HEK293 (cell line): Measurements from ENCODE around the gene KCP.

Source experiments
- CTCF ChIA-PET: fragments of 350-600 bp; formaldehyde crosslinking; extraction: SDS; loops from one replicate; lab custom pipeline; 2021; ENCODE audit warnings: antibody characterized with exemption; lab: Yijun Ruan, JAX
- POLR2A ChIA-PET: fragments of 300-600 bp; formaldehyde crosslinking; extraction: SDS; loops from one replicate; lab custom pipeline; 2020; ENCODE audit warnings: antibody characterized with exemption, inconsistent platforms; lab: Yijun Ruan, JAX
- H3K27ac ChIP-seq: fragments of 200-500 bp; sonication (Bioruptor generic); 2 replicates; pipeline ENCODE4 v1.5.1; 2014; ENCODE audit warnings: low read depth, low read length, control low read depth, inconsistent platforms; ENCODE audit errors: extremely low read depth
- H3K36me3 ChIP-seq, 2 experiments: fragments of 200-500 bp in 1 of 2; sonication (Bioruptor generic) in 1 of 2; 1 replicate in 1 of 2; 2 replicates in 1 of 2; pipeline ENCODE4 v1.5.1; 2014 to 2017; ENCODE audit warnings: inconsistent platforms in 2 of 2, low read length in 2 of 2; ENCODE audit not compliant: control insufficient read depth in 2 of 2, insufficient read depth in 1 of 2
- H3K4me1 ChIP-seq: fragments of 200-500 bp; sonication (Bioruptor generic); 2 replicates; pipeline ENCODE4 v1.5.1; 2014; ENCODE audit warnings: mild to moderate bottlenecking, low read length, inconsistent platforms; ENCODE audit not compliant: control insufficient read depth, insufficient read depth
- H3K4me3 ChIP-seq: 2 replicates; pipeline ENCODE4 v1.5.1; 2011; ENCODE audit warnings: low read depth, mild to moderate bottlenecking, control low read depth, low read length, moderate library complexity
- H3K9me3 ChIP-seq: fragments of 200-500 bp; sonication (Bioruptor generic); 2 replicates; pipeline ENCODE4 v1.5.1; 2014; ENCODE audit warnings: low read depth, low read length, inconsistent platforms; ENCODE audit not compliant: control insufficient read depth, insufficient read depth
- EGR2 ChIP-seq: fragments of 450-650 bp; formaldehyde crosslinking; IDR thresholded peaks from 2 replicates; pipeline ENCODE4 v1.5.1; 2016; ENCODE audit warnings: low read depth, missing biosample characterization, missing genetic modification characterization
- GLIS2 ChIP-seq: fragments of 450-650 bp; formaldehyde crosslinking; IDR thresholded peaks from 2 replicates; pipeline ENCODE4 v1.5.1; 2016; ENCODE audit warnings: missing biosample characterization, missing genetic modification characterization
- KLF7 ChIP-seq: fragments of 450-650 bp; formaldehyde crosslinking; IDR thresholded peaks from 2 replicates; pipeline ENCODE4 v1.5.1; 2016; ENCODE audit warnings: missing biosample characterization, missing genetic modification characterization, borderline replicate concordance
- KLF9 ChIP-seq: fragments of 450-650 bp; formaldehyde crosslinking; IDR thresholded peaks from 2 replicates; pipeline ENCODE4 v1.5.1; 2016; ENCODE audit warnings: missing biosample characterization, missing genetic modification characterization, low read depth
- ZNF280D ChIP-seq: fragments of 450-650 bp; formaldehyde crosslinking; IDR thresholded peaks from 2 replicates; pipeline ENCODE4 v1.5.1; 2016; ENCODE audit warnings: missing biosample characterization, missing genetic modification characterization
- ZNF324 ChIP-seq: fragments of 450-650 bp; formaldehyde crosslinking; IDR thresholded peaks from 2 replicates; pipeline ENCODE4 v1.5.1; 2016; ENCODE audit warnings: missing biosample characterization, missing genetic modification characterization
- ZNF341 ChIP-seq: fragments of 450-650 bp; formaldehyde crosslinking; IDR thresholded peaks from 2 replicates; pipeline ENCODE4; 2016; ENCODE audit warnings: low read depth, missing biosample characterization, missing genetic modification characterization
- ZNF362 ChIP-seq: fragments of 450-650 bp; formaldehyde crosslinking; IDR thresholded peaks from 2 replicates; pipeline ENCODE4 v1.5.1; 2016; ENCODE audit warnings: missing biosample characterization, missing genetic modification characterization
- ZNF366 ChIP-seq: fragments of 450-650 bp; formaldehyde crosslinking; conservative IDR thresholded peaks from 2 replicates; pipeline ENCODE4 v1.5.1; 2016; ENCODE audit warnings: missing biosample characterization, missing genetic modification characterization
- ZNF658 ChIP-seq: fragments of 450-650 bp; formaldehyde crosslinking; IDR thresholded peaks from 2 replicates; pipeline ENCODE4; 2016; ENCODE audit warnings: missing biosample characterization, missing genetic modification characterization
- ZNF792 ChIP-seq: fragments of 450-650 bp; formaldehyde crosslinking; IDR thresholded peaks from 2 replicates; pipeline ENCODE4 v1.5.1; 2016; ENCODE audit warnings: missing biosample characterization, missing genetic modification characterization
- ZXDB ChIP-seq: fragments of 450-650 bp; formaldehyde crosslinking; IDR thresholded peaks from 2 replicates; pipeline ENCODE4 v1.5.1; 2016; ENCODE audit warnings: missing biosample characterization, missing genetic modification characterization
- TF ChIP-seq, protein P1 (sequence below): fragments of 450-650 bp; formaldehyde crosslinking; IDR thresholded peaks from 2 replicates; pipeline ENCODE4 v1.5.1; 2016; ENCODE audit warnings: missing biosample characterization, missing genetic modification characterization
- TF ChIP-seq, protein P2 (sequence below): IDR thresholded peaks from 2 replicates; pipeline ENCODE4 v1.6.1; 2011; ENCODE audit warnings: mild to moderate bottlenecking, low read depth, low read length, borderline replicate concordance

The KCP gene

DNA sequence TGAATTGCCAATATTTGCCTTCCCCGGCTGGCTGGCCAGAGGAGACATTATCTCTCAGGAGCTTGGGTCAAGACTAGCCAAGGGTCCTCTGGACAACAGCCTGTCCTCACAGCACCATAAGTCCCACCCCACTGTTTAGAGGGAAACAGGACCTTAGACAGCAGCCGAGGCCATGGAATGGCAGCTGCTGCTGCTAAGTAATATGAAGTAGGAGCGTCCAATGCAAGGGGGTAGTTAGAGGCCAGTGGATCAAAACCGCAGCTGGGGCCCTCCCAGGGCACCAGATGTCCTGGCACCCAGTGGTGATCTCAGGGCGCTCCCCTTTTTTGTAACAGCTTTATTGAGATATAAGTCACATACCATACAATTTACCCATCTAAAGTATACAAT is 12.9 kb upstream of the KCP start:
- no peak overlapping the region for H3K4me3 ChIP-seq
- POLR2A ChIA-PET = interaction anchor here (0.6 kb wide), 1 partner anchor 262 kb away, joined by 4 read pairs; no protein-coding TSS in a partner anchor
- TF ChIP-seq ZNF280D (no peak), EGR2 (tag by site-specific recombination) (no peak), ZNF366 (tag by site-specific recombination) (no peak), GLIS2 (tag by site-specific recombination) (no peak)
- TF ChIP-seq, protein P1, sequence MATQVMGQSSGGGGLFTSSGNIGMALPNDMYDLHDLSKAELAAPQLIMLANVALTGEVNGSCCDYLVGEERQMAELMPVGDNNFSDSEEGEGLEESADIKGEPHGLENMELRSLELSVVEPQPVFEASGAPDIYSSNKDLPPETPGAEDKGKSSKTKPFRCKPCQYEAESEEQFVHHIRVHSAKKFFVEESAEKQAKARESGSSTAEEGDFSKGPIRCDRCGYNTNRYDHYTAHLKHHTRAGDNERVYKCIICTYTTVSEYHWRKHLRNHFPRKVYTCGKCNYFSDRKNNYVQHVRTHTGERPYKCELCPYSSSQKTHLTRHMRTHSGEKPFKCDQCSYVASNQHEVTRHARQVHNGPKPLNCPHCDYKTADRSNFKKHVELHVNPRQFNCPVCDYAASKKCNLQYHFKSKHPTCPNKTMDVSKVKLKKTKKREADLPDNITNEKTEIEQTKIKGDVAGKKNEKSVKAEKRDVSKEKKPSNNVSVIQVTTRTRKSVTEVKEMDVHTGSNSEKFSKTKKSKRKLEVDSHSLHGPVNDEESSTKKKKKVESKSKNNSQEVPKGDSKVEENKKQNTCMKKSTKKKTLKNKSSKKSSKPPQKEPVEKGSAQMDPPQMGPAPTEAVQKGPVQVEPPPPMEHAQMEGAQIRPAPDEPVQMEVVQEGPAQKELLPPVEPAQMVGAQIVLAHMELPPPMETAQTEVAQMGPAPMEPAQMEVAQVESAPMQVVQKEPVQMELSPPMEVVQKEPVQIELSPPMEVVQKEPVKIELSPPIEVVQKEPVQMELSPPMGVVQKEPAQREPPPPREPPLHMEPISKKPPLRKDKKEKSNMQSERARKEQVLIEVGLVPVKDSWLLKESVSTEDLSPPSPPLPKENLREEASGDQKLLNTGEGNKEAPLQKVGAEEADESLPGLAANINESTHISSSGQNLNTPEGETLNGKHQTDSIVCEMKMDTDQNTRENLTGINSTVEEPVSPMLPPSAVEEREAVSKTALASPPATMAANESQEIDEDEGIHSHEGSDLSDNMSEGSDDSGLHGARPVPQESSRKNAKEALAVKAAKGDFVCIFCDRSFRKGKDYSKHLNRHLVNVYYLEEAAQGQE = peak; percentile 89
- TF ChIP-seq, all 188 proteins: peak for 1
- H3K36me3 ChIP-seq = no peaks in the 10 kb centered on the region
- no peaks in the 10 kb centered on the region for H3K4me1 ChIP-seq
- no peak overlapping the region for H3K27ac ChIP-seq
- CTCF ChIA-PET = interaction anchor here (0.6 kb wide), 2 partner anchors 313 to 513 kb away, joined by 3 to 4 read pairs; no protein-coding TSS in a partner anchor
- no peaks in the 10 kb centered on the region for H3K9me3 ChIP-seq

DNA sequence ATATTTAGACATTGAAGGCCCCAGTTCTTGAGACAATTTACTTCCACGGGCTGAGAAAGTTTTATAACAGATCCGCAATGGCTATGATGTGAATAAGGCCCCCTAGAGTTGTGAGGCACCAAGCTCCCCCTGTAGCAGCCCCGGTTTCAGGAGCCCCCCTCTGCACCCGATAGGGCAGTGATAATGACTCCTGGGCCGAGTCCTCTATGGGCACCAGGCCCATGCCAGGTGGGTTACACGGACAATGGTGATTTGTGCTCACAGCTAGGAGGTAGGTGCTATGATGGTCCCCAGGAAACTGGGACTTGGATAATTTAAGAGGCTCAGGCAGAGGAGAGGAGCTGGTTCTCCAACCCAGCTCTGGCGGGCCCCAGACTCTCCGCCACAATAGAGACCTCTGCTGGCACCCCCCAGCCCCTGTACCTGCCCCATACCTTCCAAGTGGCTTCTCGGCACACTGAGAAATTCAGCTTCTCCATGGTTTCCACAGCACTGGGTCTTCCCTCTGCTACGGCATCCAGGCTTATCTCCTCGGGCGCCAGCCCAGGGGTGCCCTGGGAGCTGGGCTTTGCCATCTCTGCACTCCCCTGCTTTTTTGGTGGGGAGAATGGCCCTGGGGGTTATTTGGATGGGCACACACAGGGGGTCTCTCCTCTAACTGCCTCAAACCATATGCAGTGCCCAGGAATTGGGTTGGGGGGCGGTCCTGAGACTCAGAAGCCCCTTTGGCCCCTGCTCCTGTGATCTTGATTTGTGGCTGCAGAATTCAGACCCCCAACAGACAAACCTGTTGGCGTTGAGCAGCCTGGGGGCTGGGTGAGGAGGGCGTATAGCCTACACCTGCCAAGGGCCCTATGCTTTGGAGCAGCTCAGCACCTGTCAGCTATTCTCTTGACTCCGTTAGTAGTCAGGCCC is 12.2 kb upstream of the KCP start:
- CTCF ChIA-PET = interaction anchor here (0.6 to 0.7 kb wide), 3 partner anchors 76 to 512 kb away, joined by 3 to 4 read pairs (median 4); no protein-coding TSS in a partner anchor
- Histone ChIP-seq H3K4me3 (no peak overlapping the region), H3K36me3 (no peaks in the 10 kb centered on the region), H3K4me1 (no peaks in the 10 kb centered on the region), H3K27ac (no peak overlapping the region), H3K9me3 (no peaks in the 10 kb centered on the region)
- POLR2A ChIA-PET = interaction anchor here (0.6 kb wide), 1 partner anchor 261 kb away, joined by 4 read pairs; no protein-coding TSS in a partner anchor
- no peak for TF ChIP-seq KLF9 (tag by site-specific recombination)
- TF ChIP-seq, protein P2, sequence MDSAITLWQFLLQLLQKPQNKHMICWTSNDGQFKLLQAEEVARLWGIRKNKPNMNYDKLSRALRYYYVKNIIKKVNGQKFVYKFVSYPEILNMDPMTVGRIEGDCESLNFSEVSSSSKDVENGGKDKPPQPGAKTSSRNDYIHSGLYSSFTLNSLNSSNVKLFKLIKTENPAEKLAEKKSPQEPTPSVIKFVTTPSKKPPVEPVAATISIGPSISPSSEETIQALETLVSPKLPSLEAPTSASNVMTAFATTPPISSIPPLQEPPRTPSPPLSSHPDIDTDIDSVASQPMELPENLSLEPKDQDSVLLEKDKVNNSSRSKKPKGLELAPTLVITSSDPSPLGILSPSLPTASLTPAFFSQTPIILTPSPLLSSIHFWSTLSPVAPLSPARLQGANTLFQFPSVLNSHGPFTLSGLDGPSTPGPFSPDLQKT = no peak
- TF ChIP-seq ZNF658 (tag by site-specific recombination) = no peak
- TF ChIP-seq ZNF341 (tag by site-specific recombination) = no peak
- no peak for TF ChIP-seq ZNF362
- TF ChIP-seq KLF7 (tag by site-specific recombination) = no peak
- TF ChIP-seq ZNF324 (tag by site-specific recombination) = no peak
- TF ChIP-seq ZXDB = no peak
- TF ChIP-seq ZNF792 = no peak
- TF ChIP-seq ZNF366 (tag by site-specific recombination) = no peak
- TF ChIP-seq, protein P1 = no peak
